ENCODE results near the gene TNPO1. TPM values are rescaled to one million over a fixed set of nuclear protein-coding genes. Genes with fewer than 3 reads are reported as not detected.
A peak's percentile ranks its signal among the peaks of the same experiment; 100 is the strongest.

TNPO1 gene
- total and polyA plus RNA-seq, 8 donors, result 7.5 to 531 (median 94.8) TPM

- TF ChIP-seq EP300 (IDR thresholded peaks at IDR 0.05), result no peak
- peak in 1 of 3 donors; percentile 33 for TF ChIP-seq POLR2AphosphoS5 (IDR thresholded peaks at IDR 0.05)
- no peak overlapping the region for H3K27ac ChIP-seq
- intact Hi-C loops (cut with DNase I; ENCODE audit: low total_unique reads), result no loop called here
- no peaks in the 10 kb centered on the region for H3K36me3 ChIP-seq
- H3K27me3 ChIP-seq, result no peaks in the 10 kb centered on the region
- H3K4me1 ChIP-seq, result peaks cover 17 to 99% (median 53%) of the 10 kb centered on the region in 4 donors
- H3K4me3 ChIP-seq, result no peak overlapping the region
- no peaks in the 10 kb centered on the region for H3K9me3 ChIP-seq
- peak in 1 of 2 donors; percentile 26 for DNase-seq
Measured at GRCh38 chr5:72842816-72843215, 26.4 kb downstream of the TNPO1 start.

GRCh38 chr5:72844218-72844603 lies 27.8 kb downstream of the TNPO1 start:
- H3K4me1 ChIP-seq, result peaks cover 14 to 87% (median 48%) of the 10 kb centered on the region in 4 donors

GRCh38 chr5:72845889-72846288 lies 29.4 kb downstream of the TNPO1 start:
- WGBS, 5 donors, result 74 to 86% (median 78%) methylated on average over 2 of the region's 2 CpGs
- TF ChIP-seq POLR2AphosphoS5 (IDR thresholded peaks at IDR 0.05) (no peak), EP300 (IDR thresholded peaks at IDR 0.05) (no peak), POLR2A (IDR thresholded peaks at IDR 0.05) (no peak), CTCF (IDR thresholded peaks at IDR 0.05) (no peak)

More at GRCh38 chr5:72844218-72844603, 27.8 kb downstream of the TNPO1 start:
- no peak overlapping the region for H3K4me3 ChIP-seq
- intact Hi-C loops (cut with DNase I; ENCODE audit: low total_unique reads), result no loop called here
- H3K27ac ChIP-seq, result no peak overlapping the region
- no peaks in the 10 kb centered on the region for H3K9me3 ChIP-seq
- TF ChIP-seq POLR2A (IDR thresholded peaks at IDR 0.05) (no peak), EP300 (IDR thresholded peaks at IDR 0.05) (no peak), CTCF (IDR thresholded peaks at IDR 0.05) (no peak), POLR2AphosphoS5 (IDR thresholded peaks at IDR 0.05) (no peak)
- no peaks in the 10 kb centered on the region for H3K27me3 ChIP-seq
- no peak for DNase-seq
- no peaks in the 10 kb centered on the region for H3K36me3 ChIP-seq

GRCh38 chr5:72846483-72846882 lies 30.0 kb downstream of the TNPO1 start:
- no peak for TF ChIP-seq CTCF (IDR thresholded peaks at IDR 0.05)
- no peaks in the 10 kb centered on the region for H3K9me3 ChIP-seq
- H3K36me3 ChIP-seq, result peaks cover 0 to 2% (median 0%) of the 10 kb centered on the region in 4 donors
- no peak overlapping the region for H3K4me3 ChIP-seq
- peaks cover 31 to 87% (median 60%) of the 10 kb centered on the region in 4 donors for H3K4me1 ChIP-seq
- H3K27me3 ChIP-seq, result no peaks in the 10 kb centered on the region
- DNase-seq, result no peak
- intact Hi-C loops (cut with DNase I; ENCODE audit: low total_unique reads), result no loop called here
- no peak overlapping the region for H3K27ac ChIP-seq
- 92 to 97% (median 95%) methylated on average over 2 of the region's 2 CpGs for WGBS, 5 donors

More at GRCh38 chr5:72845889-72846288, 29.4 kb downstream of the TNPO1 start:
- Histone ChIP-seq H3K9me3 (no peaks in the 10 kb centered on the region), H3K4me1 (peaks cover 27 to 87% (median 58%) of the 10 kb centered on the region in 4 donors), H3K27me3 (no peaks in the 10 kb centered on the region), H3K4me3 (no peak overlapping the region), H3K36me3 (no peaks in the 10 kb centered on the region), H3K27ac (no peak overlapping the region)
- intact Hi-C loops (cut with DNase I; ENCODE audit: low total_unique reads), result no loop called here
- no peak for DNase-seq

GRCh38 chr5:72847439-72847838 lies 31.0 kb downstream of the TNPO1 start:
- DNase-seq, result no peak
- peaks cover 32 to 87% (median 66%) of the 10 kb centered on the region in 4 donors for H3K4me1 ChIP-seq
- peak overlapping the region; percentile 58 to 94 (median 84) for H3K4me3 ChIP-seq
- H3K9me3 ChIP-seq, result no peaks in the 10 kb centered on the region
- no peaks in the 10 kb centered on the region for H3K27me3 ChIP-seq
- 8 to 14% (median 12%) methylated on average over 3 of the region's 3 CpGs for WGBS, 5 donors
- intact Hi-C loops (cut with DNase I; ENCODE audit: low total_unique reads), result no loop called here
- TF ChIP-seq CTCF (IDR thresholded peaks at IDR 0.05), result no peak
- TF ChIP-seq EP300 (IDR thresholded peaks at IDR 0.05), result no peak
- TF ChIP-seq POLR2A (IDR thresholded peaks at IDR 0.05), result no peak
- no peak for TF ChIP-seq POLR2AphosphoS5 (IDR thresholded peaks at IDR 0.05)
- H3K36me3 ChIP-seq, result peaks cover 0 to 4% (median 0%) of the 10 kb centered on the region in 4 donors
- peak overlapping the region in 2 of 5 donors; percentile 91 to 99 for H3K27ac ChIP-seq
